ENCODE measurements around the gene NUB1.

- TF ChIP-seq CTCF (IDR thresholded peaks at IDR 0.05; ENCODE audit: borderline replicate concordance, extremely low read depth, low read length, poor library complexity, severe bottlenecking), result peak; percentile 60
- no peak for TF ChIP-seq EZH2 (IDR thresholded peaks at IDR 0.05; ENCODE audit: borderline replicate concordance, low read depth, low read length, severe bottlenecking)
Observed at GRCh38 chr7:151310578-151310977, 31.0 kb upstream of the NUB1 start.
